Frontal cortex (tissue), 4 donors: ENCODE measurements around the gene RPS6KA5. TPM values are rescaled to one million over a fixed set of nuclear protein-coding genes. Genes with fewer than 3 reads are reported as not detected.
"Not testable (repeated sequence)": the region's sequence is repeated elsewhere in the genome, so short reads cannot be mapped to it uniquely, and the experiment has no call there.

Source experiments
- DNase-seq, 2 donors: peaks; one replicate each; pipeline ENCODE4 v3.0.0; 2012; ENCODE audit warnings: low spot score in 2 of 2
- FAIRE-seq: peaks from 2 replicates; lab custom pipeline; 2012; peaks lifted over from hg19 to GRCh38; lab: Jason Lieb, UNC
- total RNA-seq: library from RNA; depleted of rRNA; stranded (reverse); fragments of >200 nt; gene quantifications from one replicate; pipeline ENCODE4 v1.2.3, GENCODE V29; 2014
- donor health status: control.
- donor health status: control.
- donor health status: control.

RPS6KA5 gene
- total RNA-seq, 1 donor from 2014 or later: 8.2 TPM

DNA sequence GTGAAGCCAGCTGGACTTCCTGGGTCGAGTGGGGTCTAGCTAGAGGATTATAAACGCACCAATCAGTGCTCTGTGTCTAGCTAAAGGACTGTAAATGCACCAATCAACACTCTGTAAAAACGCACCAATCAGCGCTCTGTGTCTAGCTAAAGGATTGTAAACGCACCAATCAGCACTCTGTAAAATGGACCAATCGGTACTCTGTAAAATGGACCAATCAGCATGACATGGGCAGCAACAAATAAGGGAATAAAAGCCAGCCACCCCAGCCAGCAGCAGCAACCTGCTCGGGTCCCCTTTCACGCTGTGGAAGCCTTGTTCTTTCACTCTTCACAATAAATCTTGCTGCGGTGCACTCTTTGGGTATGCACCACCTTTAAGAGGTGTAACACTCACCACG, 26.1 kb downstream of the RPS6KA5 start:
- FAIRE-seq, DNase-seq: not testable (repeated sequence)

DNA sequence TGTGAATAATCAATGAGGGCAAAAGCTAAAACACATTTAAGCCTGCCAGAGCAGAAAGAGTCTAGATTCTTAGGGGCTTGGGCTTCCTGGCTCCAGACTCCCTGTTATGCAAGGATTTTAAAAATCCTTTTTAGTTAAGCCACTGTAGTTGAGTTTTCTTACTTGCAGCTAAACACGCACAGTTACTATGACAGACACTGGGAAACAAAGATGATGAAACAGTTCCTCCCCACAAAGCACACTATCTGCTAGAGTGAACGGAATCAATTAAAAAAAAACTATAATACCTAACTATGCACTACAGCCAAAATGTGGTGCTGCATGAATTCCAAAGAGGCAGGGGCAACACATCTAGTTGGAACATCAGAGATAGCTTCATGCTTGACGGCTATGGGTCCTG, 28.2 kb downstream of the RPS6KA5 start:
- DNase-seq (no peak), FAIRE-seq (no peak)

DNA sequence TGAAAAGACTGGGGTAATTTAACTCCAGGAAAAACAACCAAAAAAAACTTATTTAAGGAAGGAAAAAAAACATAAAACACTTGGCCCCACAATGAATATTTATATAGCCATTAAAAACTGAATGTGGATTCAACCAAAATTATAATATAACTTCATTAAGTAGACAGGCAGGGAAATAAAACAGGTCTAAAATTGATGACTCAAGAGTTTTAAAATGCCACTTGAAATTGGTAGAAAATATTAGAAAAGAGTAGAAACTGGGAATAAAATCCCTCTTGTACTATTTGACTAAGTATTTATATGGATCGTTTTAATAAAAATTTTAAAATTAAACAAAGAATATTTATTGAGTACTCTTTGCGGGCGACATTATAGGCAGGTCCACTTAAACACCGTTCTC, 28.8 kb downstream of the RPS6KA5 start:
- DNase-seq: no peak

DNA sequence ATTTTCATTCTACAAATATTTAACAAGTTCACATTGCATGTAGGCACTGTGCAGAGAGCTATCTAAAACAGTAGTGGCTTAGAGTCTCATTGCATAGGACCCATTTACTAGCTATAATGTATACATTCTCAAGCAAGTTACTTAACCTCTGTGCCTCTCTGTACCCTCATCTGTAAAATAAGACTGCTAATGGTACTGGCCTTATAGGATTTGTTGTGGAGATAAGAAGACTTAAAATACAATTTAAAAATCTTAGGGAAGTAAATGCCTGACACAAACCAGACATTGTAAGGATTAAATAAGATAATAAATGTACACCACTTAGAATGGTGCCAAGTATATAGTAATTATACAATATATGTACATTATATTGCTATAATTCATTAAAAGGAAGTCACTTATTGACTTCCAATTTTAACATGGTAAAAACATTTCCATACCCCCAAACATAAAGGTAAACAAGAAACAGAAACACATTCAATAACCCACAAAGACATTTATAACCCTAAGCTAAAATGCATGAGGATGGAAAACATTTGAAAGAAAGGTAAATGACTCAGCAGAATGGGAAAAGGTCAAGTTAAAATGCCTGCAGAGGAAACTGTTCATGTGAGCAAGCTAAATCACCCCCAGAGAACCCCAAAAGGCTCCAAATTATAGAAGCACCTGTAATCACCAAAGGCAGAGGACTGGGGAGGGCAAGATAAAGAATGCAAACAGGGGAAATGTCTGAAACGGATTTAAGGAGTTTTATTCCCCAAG, 30.8 kb downstream of the RPS6KA5 start:
- FAIRE-seq (no peak), DNase-seq (no peak)

More for the DNA sequence above, 28.8 kb downstream of the RPS6KA5 start:
- no peak for FAIRE-seq

DNA sequence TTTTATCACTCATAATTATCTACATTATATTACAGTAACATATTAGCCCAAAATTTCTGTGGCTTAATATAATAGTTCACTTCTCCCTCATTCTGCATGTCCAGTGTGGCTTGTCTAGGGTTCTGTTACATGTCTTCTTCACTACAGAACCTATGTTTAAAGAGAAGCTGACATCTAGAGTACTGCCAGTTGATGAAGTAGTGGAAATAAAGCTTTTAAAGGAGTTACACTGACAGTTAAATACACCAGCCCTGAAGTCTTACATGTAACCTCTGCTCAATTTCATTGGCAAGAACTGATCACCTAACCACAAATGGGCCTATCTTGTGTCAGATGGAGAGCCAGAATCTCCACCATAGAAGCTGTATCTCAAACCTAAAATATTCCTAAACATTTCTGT, 32.9 kb downstream of the RPS6KA5 start:
- DNase-seq (no peak), FAIRE-seq (no peak)

DNA sequence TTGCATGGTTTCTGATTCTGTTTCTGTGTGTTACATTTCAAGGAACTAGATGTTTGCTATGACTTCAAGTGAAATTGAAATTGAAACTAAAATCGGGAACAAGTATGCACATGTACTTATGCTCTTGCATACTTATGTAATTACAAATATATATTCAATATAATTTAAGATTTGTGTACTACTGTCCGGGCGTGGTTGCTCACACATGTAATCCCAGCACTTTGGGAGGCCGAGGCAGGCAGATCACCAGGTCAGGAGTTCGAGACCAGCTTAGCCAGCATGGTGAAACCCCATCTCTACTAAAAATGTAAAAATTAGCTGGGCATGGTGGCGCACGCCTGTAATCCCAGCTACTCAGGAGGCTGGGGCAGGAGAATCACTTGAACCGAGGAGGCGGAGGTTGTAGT, 37.8 kb downstream of the RPS6KA5 start:
- not testable (repeated sequence) for DNase-seq, FAIRE-seq

DNA sequence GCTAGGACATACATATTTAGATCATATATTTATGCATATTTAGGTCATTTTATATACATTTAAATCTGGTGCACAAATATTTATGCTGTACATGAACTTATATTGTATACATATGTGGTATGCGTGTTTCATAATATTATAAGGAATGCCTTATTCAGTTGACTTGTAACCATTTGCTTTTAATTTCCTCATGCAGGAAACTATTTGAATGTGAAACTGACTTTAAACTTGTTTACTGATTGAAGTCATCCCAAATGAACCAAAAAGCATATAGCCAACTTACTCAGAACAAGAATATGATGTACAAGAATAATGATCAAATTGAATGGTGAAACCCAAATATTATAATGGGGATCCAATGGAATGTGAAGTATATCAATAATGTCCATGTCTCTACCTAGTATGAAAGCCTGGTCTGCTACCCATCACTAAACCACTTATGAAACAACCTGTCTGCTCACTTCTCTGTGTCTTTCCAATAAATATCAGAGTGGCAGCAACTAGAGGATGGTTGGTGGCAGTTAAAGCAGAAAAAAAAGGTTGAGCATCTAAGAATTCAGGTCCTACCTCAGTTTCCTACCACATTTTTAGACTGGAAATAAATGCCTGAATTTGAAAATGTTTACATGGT, 38.3 kb downstream of the RPS6KA5 start:
- DNase-seq: no peak
- no peak for FAIRE-seq

DNA sequence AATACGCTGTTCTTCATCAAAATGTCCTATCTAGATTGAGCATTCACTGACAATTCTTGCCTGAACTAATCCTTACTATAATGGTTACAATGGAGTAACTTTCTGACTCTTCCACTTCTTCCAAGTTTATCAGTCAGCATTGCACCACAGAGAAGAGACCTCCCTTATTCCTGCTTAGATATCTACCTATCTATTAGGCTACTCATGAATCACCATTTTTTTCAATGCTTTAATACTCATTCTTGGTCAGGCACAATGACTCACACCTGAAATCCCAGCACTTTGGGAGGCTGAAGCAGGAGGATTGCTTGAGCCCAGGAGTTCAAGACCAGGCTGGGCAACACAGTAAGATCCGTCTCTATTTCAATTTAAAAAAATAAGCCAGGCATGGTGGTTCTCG, 39.3 kb downstream of the RPS6KA5 start:
- FAIRE-seq: no peak

DNA sequence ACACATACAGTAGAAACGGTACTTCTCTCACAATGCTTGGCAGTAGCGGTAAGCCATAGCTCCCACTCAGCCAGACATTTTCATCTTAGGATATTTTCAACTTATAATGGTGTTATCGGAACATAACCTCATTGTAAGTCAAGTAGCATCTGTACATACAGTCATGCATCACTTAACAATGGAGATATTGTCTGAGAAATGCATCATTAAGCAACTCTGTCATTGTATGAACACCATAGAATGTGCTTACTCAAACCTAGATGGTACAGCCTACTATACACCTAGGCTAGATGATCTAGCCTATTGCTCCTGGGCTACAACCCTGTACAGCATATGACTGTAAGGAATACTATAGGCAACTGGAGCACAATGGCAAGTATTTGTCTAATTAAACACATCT, 40.8 kb downstream of the RPS6KA5 start:
- FAIRE-seq (no peak), DNase-seq (no peak)

More for the DNA sequence above, 39.3 kb downstream of the RPS6KA5 start:
- DNase-seq: no peak

DNA sequence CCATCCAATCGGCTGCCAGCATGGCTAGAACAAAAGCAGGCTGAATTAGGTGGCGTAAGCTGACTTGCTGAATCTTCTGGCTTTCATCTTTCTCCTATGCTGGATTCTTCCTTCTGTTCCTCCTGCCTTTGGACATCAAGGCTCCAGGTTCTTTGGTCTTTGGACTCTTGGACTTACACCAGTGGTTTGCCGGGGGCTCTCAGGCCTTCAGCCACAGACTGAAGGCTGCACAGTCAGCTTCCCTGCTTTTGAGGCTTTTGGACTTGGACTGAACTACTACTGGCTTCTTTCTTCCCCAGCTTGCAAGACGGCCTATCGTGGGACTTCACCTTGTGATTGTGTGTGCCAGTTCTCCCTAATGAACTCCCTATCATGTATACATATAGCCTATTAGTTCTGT, 42.0 kb downstream of the RPS6KA5 start:
- DNase-seq (no peak), FAIRE-seq (no peak)

DNA sequence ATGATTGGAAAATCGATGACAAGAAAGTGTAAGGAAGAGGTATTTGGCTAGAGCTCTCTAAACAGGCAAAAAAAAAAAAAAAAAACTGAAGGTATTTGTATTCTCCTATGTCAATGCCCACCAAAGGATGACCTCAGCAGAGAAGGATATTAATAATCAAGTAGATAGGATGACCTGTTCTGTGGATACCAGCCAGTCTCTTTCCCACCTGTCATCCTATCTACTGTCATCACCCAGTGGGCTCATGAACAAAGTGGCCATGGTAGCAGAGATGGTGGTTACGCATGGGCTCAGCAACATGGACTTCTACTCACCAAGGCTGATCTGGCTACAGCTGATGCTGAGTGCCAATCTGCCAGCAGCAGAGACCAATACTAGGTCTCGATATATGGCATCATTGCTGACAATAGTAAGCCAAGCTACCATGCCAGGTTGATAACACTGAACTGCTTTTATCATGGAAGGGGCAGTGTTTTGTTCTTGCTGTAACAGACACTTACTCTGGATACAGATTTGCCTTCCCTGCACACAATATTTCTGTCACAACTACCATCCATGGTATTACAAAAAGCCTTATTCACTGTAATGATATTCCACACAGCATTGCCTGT, 43.5 kb downstream of the RPS6KA5 start:
- DNase-seq (no peak), FAIRE-seq (no peak)

DNA sequence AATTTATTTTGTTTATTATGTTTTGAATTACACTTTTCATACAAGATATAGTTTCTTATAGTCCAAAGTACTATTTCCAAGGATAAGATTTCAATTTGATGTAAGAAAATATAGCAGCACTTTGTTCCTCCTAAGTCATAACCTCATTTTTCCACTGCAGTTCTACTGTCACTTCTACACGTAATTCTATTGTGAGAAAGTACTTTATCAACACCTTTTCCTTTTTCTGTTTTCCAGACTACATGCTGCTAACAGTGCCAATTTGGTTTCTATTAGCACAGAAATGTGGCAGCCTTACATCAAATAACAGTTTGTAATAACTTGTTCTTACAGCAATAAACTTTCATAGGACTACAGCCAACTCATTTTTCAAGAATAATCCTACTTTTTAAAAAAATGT, 45.0 kb downstream of the RPS6KA5 start:
- FAIRE-seq: no peak
- DNase-seq: no peak

DNA sequence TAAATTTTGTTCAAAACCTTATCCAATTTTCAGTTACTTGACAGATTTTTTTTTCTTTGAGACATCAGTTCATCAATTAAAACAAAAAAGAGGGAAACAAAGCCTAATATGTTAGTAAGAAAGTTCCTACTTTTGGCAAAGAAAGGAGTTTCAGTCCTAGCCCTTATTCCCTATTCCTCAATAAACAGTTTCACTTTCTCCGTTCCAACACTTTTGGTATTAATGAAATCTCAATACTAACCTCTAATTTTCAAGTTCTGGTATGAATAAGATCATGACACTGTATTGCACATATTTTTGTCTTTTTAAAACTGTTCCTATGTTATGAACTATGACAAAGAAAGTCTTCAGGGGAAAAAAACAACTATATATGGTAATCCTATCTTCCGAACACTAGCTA, 48.4 kb downstream of the RPS6KA5 start:
- no peak for FAIRE-seq

DNA sequence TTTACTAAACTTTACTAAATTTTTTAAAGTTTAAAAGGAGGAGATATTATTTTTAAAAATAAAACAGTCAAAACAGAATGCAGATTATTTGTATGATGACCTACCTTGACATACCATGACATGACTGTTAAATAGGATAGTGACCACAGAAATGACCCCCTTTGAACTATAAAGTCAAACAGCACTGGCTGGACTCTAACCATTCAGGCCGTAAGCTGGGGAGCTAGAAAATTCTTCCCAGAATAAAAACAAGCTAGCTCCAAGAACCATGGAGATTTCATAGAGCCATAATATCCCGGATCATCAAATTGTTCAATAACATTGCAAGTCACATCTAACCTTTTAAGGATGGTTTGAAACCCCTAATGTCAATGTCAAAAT, 50.3 kb downstream of the RPS6KA5 start:
- FAIRE-seq (no peak), DNase-seq (no peak)

More for the DNA sequence above, 48.4 kb downstream of the RPS6KA5 start:
- DNase-seq: no peak

DNA sequence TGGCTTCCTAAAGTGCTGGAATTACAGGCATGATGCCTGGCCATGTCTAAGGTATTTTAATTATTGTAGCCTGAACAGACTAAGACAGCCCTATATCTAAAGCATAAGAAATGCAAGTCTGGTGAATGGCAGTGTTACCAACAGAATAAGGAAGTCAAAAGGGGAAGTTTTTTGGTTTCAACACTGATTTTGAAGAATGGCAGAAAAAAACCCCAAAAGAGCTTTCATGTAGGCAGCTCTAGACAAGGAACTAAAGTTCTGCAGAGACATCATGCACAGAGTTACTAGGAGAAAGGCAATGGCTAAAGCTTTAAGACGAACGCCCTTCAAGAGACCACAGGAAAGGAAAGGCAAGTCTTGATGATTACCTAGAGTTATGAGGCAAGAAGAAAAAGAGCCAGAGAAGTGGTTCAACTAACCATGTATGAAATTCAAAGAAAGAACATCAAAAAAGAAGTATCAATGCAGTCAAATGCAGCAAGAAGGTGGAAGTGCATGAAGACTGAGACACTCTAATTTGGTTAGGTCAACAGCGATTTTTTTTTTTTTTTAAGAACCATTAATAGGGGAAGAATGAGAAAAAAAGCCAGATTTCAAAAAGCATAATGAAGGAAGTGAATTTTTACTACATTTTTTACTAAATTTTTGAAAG, 50.8 kb downstream of the RPS6KA5 start:
- no peak for FAIRE-seq
- no peak for DNase-seq

DNA sequence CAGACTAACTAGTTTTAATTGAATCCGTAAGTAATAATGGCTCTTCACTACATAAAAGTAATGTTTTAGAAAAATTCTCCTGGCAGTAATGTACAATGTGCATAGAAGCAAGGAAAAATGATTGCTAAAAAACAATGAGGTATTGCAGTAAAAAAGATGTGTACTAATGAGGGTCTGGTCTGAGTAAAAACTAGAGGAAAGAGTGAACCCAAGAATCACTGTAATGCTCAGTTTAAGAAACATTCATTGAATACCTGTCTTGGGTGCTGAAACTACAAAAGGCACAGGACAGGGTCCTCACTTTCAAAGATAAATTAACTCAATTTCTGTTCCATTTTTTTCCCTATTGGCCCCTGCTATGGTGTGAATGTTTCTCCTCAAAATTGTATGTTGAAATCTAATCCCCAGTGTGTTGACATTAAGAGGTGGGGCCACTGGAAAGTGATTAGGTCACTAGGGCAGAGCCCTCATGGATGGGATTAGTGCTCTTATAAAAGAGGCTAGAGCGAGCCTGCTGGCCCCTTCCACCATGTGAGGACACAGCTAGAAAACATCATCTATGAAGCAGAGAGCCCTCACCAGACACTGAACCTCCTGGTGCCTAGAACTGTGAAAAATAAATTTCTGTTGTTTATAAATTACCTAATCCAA, 51.6 kb downstream of the RPS6KA5 start:
- DNase-seq (no peak), FAIRE-seq (no peak)

DNA sequence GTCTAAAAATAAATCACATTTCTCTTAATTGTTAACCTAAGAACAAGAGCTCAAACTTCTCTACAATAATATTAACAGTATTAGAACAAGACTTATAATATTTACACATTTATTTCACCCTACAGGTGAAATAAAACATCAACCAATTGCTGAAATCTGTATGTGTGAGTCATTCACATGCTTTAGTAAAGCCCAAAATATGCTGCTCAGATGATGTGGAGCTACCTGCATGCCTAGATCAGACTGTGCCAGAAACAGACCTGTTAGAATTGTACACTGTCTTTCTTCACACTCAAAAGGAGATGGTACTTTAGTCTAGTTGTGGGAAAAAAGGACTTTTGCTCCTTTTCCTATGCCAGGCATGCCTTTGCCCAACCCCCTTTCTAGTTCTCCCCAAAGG, 54.7 kb downstream of the RPS6KA5 start:
- FAIRE-seq: no peak
- DNase-seq: no peak

DNA sequence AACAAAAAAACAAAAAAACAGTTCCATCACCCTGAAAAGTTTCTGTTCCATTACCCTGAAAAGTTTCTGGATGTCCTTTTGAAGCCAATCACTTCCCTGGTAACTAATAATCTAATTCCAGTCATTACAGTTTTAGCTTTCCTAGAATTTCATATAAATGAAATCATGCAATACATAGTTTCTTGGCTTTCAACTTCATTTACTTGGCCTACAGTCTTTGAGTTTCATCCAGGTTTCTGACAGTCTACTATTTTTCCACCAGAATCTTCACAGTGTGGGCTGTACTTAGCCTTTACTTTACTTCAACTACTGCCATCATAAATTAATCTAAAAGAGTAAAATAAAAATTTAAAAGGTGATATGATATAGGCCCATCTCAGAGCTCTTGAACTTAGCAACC, 55.5 kb downstream of the RPS6KA5 start:
- DNase-seq: no peak
- no peak for FAIRE-seq

DNA sequence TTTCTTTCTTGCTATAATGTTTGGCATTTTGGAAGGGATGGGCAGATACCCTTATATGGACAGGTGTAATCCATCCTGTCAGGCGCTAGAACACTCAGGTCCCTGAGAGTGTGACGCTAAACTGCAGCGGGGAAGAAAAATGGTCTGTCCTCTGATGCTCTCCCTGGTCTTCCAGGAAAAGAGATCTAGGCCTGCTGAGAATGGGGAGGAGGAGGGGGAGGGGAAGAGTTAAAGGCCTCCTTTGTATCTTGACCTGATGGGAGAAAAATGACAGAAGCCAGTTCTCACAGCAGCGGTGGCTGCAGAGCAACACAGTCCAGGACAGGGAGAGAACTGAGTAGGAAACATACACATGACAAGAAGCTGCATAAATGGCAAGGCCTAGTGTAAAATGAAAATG, 61.1 kb downstream of the RPS6KA5 start:
- DNase-seq (peak in 1 of 2 donors; percentile 11), FAIRE-seq (no peak)

DNA sequence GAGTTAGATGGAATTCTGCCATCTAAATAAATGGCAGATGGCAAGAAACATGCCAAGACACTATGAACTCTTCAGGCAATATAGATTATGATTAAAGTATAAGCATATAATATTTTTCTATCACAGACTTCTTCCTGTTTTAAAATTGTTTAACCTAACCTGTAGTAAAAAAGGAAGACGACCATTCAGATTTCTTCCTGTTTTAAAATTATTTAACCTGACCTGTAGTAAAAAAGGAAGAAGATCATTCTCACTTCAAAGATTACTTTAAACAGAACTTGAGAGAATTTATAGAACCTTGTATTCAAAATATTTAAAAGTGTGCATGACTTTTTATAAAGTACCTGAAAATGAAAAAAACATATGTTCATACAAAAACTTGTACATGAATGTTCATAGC, 63.5 kb downstream of the RPS6KA5 start:
- DNase-seq (no peak), FAIRE-seq (peak; percentile 48)
